HG02970 (cell line): ENCODE results near the gene NUP210L.
"Not testable (repeated sequence)": the region's sequence is repeated elsewhere in the genome, so short reads cannot be mapped to it uniquely, and the experiment has no call there.

Experiments used
- ATAC-seq: cut with Tn5 transposase; IDR thresholded peaks from one replicate; pipeline ENCODE4 v1.9.1; 2021; ENCODE audit warnings: mild to moderate bottlenecking, moderate library complexity, moderate number of reproducible peaks; ENCODE audit not compliant: unreplicated experiment, low FRiP score

Gene NUP210L

GRCh38 chr1:154000420-154000819 is 154.5 kb downstream of the NUP210L start:
- ATAC-seq = no peak

DNA sequence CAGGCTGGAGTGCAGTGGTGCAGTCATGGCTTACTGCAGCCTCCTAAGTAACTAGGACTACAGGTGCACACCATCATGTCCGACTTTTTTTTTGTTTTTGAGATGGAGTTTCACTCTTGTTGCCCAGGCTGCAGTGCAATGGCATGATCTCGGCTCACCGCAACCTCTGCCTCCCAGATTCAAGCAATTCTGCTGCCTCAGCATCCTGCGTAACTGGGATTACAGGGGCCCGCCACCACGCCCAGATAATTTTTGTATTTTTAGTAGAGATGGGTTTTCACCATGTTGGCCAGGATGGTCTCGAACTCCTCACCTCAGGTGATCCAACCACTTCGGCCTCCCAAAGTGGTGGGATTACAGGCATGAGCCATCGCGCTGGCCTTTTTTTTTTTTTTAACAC is 158.0 kb downstream of the NUP210L start:
- ATAC-seq = not testable (repeated sequence)

- no peak for ATAC-seq
Observed at GRCh38 chr1:153995640-153996039, 159.2 kb downstream of the NUP210L start.

- no peak for ATAC-seq
Observed at GRCh38 chr1:153995202-153995601, 159.7 kb downstream of the NUP210L start.

DNA sequence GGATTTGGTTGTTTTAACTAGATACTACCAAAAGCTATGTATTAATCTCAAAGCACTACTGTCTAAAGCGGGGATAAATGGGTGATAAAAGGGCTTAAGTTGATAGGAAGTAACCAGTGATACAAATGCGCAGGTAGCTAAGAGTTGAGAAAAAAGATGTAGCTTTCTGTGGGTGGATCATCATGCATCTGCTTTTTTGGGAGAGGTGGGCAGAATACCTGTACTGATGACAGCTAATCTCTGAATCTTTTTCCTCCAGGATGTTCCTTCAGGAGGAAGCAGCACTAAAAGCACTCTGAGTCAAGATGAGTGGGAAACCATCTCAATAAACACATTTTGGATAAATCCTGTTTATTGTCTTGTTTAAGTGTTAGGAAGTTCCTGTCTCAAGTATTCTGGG is 163.1 kb downstream of the NUP210L start:
- ATAC-seq = no peak

DNA sequence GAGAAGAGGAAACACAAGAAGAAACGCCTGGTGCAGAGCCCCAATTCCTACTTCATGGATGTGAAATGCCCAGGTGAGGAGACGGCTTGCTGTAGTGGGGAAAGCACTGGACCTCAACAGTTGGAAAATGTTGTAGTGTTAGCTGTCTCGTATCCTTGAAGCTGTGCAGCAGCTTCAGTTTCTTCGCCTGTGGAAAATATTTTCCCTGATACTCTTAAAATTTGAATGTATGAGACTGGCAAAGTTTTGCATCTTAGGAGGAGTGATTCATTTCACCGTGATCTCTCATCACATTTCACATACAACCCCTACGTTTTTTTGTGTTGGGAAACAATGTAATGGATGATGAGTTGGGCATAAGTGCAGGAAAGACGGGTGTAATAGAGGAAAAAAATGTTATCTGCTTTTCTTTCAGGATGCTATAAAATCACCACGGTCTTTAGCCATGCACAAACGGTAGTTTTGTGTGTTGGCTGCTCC is 163.7 kb downstream of the NUP210L start:
- ATAC-seq = no peak

- peak; percentile 66 for ATAC-seq
Observed at GRCh38 chr1:153990468-153991150, 164.3 kb downstream of the NUP210L start, which contains the start of gene RPS27. Gene RPS27 (plus strand): TSS chr1:153990762. CDS start chr1:153990797, 35 bp downstream.

- ATAC-seq = no peak
Observed at GRCh38 chr1:153987621-153988020, 167.3 kb downstream of the NUP210L start.

GRCh38 chr1:153985941-153986761 is 168.7 kb downstream of the NUP210L start, which contains the start of gene RAB13:
Gene RAB13 (minus strand): TSS chr1:153986339. CDS start chr1:153986236, 103 bp downstream.
- ATAC-seq = no peak

DNA sequence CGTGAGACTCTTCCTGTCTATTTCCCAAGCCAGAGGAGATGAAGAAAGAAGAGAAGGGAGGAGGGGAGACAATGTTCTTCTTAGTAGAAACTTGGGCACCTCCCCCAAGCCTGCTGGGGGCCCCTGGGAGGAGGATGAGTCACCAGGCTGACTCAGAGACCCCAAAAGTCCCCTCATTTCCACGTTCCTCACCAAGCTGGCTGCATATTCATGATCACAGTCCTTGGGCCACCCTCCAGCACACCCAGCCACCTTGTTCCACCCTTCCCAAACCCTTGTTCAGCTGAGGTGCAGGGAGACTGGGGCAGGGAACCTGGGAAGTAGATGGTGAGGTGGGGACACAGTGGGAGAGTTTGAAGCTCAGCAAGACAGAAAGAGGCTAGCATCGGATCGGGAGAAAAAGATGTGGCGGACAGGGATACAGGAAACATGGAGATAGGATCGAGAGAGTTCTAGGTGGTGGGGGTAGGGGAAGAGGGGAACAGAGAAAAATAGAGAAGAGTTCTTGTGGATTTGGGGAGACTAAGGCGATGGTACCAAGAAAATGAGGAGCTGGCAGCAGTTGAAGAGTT is 169.4 kb downstream of the NUP210L start:
- no peak for ATAC-seq

- no peak for ATAC-seq
Observed at GRCh38 chr1:153984123-153984894, 170.6 kb downstream of the NUP210L start.

GRCh38 chr1:153981735-153982134 is 173.1 kb downstream of the NUP210L start:
- not testable (repeated sequence) for ATAC-seq

- not testable (repeated sequence) for ATAC-seq
Observed at GRCh38 chr1:153979091-153979490, 175.8 kb downstream of the NUP210L start.

DNA sequence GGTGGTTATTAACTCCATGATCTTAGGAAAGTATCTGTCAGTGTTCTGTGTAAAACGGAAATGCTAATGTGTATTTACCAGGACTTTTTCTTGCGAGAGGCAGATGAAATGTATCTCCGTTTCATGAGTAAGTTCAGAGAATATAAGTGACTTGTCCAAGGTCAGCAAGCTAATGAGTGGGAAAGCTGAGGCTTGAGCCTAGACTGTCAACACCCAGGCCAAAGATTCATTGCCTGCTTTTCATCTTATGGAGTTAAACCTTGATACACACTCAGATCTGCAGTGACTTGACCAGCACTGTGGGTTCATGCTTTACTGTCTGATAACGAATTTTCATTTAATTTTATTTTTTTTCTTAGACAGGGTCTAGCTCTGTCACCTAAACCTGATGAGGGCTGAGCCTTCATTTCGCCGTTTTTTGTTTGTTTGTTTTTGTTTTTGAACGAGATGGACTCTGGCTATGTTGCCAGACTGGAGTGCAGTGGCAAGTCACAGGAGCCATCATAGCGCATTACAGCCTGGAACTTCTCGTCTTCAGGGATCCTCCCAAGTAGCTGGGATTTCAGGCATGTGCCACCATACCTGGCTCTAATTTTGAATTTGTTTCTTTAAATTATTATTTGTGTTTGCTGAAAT is 176.5 kb downstream of the NUP210L start:
- no peak for ATAC-seq

- ATAC-seq = peak; percentile 70
Observed at GRCh38 chr1:153977250-153978240, 177.3 kb downstream of the NUP210L start, which contains the start of gene JTB. Gene JTB (minus strand): TSS chr1:153977674. CDS start chr1:153977252, 422 bp downstream.

DNA sequence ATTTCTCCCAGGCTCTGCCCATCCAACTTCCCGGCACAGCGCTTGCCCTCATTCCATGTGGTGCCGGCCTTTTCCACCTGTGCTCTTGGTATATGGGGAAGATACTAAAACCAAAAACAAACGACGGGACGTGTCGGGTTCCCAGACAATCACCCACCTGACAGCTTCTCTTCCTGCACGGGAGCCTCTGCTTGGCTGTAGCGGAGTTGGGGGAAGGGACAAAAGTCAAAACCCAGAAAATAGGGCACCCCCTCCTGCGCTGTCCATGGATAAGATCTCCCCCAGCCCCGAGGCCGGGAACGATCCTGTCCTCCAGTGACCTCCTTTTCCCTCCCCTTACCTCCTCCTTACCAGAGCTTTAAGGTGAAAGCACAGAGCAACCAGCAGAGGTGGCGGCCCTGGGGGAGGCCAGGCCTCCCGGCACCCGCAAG is 178.0 kb downstream of the NUP210L start:
- ATAC-seq = no peak

- no peak for ATAC-seq
Observed at GRCh38 chr1:153973525-153973924, 181.3 kb downstream of the NUP210L start.

DNA sequence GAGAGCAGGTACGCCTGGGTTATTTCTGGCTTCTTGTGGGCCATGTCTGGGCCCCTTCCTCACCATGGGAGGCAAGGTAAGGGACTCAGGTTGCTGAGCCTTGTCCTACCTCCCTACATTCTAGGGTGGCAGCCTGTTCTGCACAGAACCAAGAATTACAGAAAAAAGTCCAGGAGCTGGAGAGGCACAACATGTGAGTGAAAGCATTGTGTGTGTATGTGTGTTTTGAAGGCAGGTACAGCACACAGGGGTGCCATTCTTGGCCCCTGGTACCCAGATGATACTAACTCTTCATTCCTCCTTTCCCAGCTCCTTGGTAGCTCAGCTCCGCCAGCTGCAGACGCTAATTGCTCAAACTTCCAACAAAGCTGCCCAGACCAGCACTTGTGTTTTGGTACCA is 181.8 kb downstream of the NUP210L start:
- ATAC-seq = no peak
